GM19351 (cell line): ENCODE data around the gene LRRC75A.
"Not testable (repeated sequence)": the region's sequence is repeated elsewhere in the genome, so short reads cannot be mapped to it uniquely, and the experiment has no call there.

Experiments used
- ATAC-seq: cut with Tn5 transposase; IDR thresholded peaks from one replicate; pipeline ENCODE4 v1.9.1; 2021; ENCODE audit warnings: mild to moderate bottlenecking, moderate library complexity; ENCODE audit not compliant: unreplicated experiment

The LRRC75A gene

GRCh38 chr17:16407911-16408588 is 83.9 kb downstream of the LRRC75A start:
- ATAC-seq, result peak; percentile 87

- ATAC-seq, result no peak
These were observed 85.0 kb downstream of the LRRC75A start for GRCh38 chr17:16406742-16407674.

GRCh38 chr17:16403847-16404246 is 88.1 kb downstream of the LRRC75A start:
- not testable (repeated sequence) for ATAC-seq

DNA sequence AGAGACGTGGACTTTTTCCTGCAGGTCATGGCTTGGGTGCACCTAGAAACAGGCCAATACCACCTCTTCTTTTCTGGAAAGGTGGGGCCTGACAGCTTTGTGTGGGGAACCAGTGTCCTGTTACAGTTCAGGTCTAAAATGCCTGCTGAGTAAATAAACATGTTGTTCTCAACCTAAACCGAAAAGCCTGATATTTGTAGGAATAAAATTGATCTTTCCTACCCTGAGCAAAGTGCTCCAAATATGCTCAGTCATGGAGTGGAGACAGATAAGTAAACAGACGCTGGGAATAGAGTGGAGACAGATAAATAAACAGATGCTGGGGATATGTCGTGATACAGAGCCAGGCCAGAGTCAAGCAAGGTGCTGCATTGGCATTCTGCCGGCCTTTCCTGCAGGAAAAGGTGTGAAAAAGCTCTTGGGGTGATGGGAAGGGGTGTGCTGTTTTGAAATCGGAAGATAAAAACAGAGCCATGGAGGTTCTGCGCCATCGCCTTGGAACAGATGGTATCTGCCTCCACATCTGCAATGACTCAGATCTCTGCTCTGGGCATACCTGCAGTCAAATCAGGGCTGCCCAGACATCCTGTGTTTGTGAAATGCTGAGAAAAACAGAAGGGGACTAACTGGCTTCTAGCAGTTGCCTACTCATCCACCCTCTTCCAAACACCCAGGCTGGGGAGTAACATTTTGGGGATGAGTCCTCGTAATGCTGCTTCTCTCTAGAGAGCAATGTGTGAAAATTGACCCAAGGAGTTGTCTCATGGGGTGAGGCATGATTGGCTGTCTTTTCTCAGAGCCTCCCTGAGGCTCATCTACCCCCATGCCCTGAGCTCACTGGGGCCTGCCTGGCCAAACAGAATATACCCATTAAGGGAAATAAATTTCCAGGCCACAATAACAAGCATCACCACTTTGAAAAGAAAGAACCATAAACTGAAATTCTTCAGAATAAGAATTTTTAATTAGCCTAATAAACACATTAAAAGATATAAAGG is 93.4 kb downstream of the LRRC75A start:
- peak; percentile 75 for ATAC-seq

DNA sequence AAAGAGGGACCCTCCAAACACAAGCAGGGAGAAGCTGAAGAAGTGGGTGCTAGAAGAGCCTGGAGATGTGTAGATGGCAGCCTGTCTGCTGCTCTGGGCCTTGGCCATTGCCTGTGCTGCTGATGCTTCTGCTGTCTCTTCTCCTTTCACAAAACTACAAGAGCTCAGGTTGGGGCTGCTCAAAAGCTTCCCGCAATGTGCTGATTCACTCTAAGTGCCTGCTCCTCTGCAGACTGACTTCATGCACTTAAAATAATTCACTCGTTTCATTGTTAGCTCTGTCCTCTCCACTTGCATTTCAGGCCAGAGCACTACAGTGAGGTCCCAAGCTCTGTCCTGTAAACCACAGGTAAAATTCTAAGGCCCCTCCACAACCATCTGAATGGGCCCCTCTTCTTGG is 95.3 kb downstream of the LRRC75A start:
- not testable (repeated sequence) for ATAC-seq

DNA sequence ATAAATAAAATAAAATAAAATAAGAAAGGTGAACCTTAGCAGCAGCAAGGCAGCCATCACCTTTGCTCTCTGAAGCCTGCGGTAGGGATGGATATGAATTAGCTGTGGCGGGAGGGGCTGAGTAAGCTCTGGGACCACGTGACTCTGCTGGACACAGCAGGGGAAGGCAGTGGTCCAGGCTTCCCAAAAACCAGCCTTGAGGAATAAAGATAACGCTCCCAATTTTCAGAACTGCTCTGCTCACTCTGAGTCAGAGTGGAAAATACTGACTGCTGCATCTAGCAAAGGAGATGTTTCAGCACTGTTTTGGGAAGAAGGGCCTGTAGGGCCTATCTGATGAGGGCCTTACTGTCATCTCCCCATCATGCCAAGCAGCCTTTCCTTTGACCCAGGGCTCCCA is 96.1 kb downstream of the LRRC75A start:
- not testable (repeated sequence) for ATAC-seq

DNA sequence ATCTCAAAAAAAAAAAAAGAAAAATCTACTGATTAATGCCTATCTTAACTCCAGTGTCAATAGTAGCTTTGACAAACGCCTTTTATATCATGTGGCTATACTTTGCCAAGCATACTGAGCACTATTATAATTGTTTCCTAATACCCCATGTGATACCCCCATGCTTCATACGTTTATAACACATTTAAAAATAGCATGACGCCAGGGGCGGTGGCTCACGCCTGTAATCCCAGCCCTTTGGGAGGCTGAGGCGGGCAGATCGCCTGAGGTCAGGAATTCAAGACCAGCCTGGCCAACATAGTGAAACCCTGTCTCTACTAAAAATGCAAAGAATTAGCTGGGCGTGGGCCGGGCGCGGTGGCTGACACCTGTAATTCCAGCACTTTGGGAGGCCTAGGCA is 99.5 kb downstream of the LRRC75A start:
- ATAC-seq, result not testable (repeated sequence)
